SKM-1 (cell line): ENCODE results near the gene PHACTR4.
"Not testable (repeated sequence)": the region's sequence is repeated elsewhere in the genome, so short reads cannot be mapped to it uniquely, and the experiment has no call there.

Experiments
- DNase-seq: peaks from one replicate; lab custom pipeline; 2025; ENCODE audit not compliant: unreplicated experiment; lab: John Stamatoyannopoulos, UW

PHACTR4 gene

DNA sequence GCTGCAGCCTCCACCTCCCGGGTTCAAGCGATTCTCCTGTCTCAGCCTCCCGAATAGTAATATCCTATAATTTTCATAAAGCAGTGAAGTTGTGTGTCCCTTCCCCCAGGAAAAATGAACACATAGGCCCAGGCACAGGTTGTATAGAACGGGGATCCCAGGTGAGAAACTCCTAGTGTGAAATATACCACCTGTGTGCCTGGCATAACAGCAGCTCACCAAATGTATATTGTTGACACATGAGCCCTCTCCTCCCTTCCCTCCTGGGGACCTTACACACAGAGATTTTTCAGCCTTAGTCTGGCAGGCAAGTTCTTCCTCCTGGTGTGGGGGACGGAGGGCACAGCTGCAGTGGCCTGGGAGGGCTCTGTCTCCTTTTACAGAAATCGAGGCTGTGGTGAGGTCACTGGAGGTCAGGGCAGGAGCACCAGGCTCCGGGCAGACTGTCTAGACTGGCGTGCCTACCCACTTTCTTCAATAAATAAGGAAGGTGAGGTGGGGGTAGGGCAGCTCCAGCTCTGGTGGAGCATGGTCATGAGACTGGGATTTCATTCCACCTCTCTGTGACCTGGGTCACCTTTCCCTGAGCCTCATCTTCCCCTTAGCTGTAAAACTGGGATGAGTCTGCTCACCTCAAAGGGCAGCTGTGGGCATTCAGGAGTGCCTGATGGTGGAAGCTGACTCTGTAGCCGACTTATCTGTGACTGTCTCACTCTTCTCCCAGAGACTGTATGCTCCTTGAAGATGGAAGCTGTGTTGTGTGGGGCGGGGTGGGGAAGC lies 150.6 kb downstream of the PHACTR4 start:
- no peak for DNase-seq

DNA sequence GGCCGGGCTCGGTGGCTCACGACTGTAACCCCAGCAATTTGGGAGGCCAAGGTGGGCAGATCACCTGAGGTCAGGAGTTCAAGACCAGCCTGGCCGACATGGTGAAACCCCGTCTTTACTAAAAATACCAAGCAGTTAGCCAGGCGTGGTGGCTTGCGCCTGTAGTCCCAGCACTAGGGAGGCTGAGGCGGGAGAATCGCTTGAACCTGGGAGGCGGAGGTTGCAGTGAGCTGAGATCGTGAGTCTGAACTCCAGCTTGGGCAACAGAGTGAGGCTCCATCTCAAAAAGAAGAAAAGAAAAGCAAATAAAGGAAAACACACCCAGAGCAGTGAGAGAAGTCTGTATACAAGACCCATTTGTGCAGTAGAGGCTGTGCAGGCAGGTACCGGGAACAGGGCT lies 151.3 kb downstream of the PHACTR4 start:
- DNase-seq, result not testable (repeated sequence)

DNA sequence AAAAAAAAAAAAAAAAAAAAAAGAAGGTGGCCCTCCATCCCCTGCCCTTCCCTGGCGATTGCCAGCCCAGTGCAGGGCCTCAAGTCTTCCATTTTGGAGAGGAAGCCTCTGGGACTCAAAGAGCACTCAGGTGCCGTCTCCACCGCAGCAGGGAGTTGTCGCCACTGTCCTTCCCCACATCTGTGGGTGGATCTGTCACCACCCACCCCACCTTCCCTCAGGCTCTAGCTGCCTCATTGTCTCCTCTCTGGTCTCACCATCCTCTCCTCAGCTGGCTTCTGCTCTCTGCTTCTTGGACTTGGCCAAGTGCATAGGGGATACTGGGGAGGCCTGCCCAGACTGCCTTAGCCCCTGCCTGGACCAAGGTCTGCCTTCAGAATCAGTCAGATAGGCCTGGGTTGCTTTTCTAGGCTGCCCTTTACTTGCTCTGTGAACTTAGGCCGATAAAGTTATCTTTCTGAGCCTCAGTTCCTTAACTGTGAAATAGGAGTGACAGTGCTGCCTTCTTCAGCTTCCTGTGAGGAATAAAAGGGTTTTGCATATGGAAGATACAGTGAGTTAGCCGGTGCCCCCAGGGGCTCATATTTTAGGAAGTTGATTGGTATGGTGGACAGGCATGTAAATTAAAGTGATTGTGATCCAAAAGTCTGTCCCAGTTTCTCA lies 152.1 kb downstream of the PHACTR4 start:
- no peak for DNase-seq

DNA sequence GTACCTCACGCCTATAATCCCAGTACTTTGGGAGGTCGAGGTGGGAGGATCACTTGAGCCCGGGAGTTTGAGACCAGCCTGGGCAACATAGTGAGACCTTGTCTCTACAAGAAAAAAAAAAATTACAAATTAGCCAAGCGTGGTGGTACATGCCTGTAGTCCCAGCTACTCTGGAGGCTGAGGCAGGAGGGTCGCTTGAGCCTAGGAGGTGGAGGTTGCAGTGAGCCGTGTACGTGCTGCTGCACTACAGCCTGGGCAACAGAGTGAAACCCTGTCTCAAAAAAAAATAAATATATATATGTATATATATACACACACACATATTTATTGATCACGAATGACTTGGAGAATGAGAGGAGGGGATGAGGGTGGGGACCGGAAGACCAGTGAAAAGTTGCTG lies 153.0 kb downstream of the PHACTR4 start:
- not testable (repeated sequence) for DNase-seq

DNA sequence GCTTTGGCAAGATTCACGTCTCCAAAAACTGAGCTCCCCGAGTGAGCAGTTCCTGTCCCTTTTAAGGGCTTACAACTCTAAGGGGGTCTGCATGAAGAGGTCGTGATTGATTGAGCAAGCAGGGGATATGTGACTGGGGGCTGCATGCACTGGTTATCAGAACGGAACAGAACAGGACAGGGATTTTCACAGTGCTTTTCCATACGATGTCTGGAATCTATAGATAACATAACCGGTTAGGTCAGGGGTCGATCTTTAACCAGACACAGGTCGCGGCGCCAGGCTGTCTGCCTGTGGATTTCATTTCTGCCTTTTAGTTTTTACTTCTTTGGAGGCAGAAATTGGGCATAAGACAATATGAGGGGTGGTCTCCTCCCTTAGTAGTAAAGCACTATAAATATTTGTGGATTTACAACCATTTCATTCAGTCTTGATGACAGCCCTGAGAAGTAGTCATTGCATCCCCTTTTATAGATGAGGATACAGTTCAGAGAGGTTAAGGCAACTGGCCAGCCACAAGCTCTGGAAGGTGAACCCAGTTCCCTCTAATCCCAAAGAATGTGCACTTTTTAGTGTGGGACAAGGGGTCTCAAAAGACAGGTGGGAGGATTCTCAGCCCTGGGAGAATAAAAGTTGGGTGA lies 155.6 kb downstream of the PHACTR4 start:
- not testable (repeated sequence) for DNase-seq

DNA sequence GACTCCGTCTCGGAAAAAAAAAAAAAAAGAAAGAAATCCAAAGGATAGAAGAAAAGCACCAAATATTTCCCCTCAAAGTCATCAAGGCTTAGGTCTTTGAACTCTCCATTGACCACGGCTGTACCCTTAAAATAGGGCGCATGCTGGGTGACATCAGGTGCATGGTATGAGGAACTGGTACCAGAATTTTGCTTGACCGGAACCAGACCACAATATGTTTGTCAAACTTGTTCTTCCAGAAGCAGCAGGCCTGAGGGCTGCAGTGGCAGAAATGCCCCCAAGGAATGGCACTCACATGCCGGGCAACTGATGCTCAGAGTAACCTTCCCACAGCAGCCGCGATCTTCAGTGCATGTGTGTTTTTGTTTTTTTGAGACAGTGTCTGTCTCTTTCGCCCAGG lies 157.3 kb downstream of the PHACTR4 start:
- DNase-seq, result no peak

DNA sequence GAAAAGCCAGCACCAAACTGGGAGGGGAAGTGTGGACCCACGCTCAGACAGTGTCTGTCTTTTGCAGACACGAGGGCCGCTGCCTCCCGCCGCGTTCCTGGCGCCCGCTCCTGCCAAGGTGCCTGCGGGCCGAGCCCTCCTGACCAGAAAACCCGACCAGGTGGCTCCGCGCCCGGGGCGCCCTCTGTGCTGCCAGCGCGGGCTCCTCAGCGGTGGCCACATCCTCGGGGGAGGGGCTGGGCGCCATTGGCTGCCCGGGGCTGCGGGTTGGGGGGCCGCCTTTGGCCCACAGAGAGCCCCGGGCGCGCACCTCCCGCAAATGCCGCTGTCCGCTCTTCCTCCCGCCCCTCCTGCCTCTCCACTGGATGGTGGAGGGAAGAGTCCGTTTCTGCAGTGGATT lies 160.9 kb downstream of the PHACTR4 start:
- DNase-seq, result no peak

DNA sequence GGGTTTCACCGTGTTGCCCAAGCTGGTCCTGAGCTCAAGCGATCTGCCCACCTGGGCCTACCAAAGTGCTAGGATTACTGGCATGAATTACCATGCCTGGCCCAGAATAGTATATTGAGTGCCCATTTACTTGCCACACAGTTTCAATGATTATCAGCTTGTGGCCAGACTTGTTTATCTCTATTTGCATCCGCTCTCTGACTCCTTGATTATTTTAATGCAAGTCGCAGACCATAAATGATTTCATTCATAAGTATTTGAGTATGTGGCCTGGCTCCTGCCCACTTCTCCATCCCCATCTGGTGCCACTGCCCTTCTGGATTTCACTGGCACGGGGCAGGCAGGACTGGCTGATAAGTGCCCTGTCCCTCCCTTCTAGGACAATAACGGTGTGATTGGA lies 165.1 kb downstream of the PHACTR4 start:
- no peak for DNase-seq

DNA sequence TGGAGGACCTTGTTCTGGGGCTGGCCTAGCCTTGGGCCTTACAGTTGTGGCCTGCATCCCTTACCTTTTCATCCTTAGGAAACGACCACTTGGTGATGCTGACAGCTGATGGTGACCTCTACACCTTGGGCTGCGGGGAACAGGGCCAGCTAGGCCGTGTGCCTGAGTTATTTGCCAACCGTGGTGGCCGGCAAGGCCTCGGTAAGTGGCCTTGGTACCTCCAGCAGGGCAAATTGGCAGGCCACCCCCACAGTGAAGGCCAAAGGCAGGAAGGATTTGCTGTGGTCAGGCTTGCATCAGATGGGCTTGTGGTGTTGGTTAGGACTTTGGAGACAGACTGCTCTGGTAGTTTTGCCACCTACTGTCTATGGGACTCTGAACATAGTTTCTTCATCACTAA lies 165.6 kb downstream of the PHACTR4 start:
- DNase-seq, result no peak

DNA sequence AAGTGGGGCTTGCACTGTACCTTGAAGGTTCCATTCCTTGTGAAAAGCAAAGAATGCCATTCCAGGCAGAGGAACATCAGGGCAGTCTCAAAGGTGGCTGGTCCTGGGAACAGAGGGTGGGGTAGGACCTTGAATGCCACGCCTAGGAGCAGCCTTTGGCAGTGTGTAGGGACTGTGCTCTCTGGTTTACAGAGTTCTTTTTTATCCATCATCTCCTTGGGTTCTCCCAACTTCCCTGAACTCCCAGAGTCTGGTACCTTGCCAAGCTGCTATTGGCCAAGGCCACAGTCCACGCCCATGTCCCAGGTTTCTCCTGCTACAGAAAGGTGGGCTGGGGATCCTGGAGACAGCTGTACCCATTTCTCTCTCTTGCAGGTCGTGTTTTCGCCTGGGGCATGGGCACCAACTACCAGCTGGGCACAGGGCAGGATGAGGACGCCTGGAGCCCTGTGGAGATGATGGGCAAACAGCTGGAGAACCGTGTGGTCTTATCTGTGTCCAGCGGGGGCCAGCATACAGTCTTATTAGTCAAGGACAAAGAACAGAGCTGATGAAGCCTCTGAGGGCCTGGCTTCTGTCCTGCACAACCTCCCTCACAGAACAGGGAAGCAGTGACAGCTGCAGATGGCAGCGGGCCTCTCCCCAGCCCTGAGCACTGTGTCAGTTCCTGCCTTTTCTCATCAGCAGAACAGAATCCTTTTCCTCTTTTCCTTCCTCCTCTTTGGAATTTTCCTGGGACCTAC lies 168.1 kb downstream of the PHACTR4 start:
- DNase-seq, result no peak

DNA sequence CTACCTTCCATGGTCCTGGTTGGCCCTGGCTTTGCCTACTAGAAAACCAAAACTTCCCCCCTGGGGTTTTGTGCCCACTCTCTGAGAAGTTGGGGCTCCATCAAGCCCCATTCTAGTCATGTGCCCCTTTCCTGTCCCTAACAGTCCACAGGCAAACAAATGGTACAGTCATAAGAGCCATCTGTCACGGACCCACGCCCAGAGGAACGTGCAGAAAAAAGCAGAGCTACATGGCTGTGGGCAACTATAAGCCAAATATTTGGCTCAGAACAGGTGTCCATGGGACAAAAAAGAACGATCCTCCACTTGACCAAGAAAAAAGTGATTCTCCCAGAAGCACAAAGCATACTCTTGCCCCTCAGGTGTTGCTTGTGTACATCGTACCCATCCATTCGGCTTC lies 168.7 kb downstream of the PHACTR4 start:
- no peak for DNase-seq

DNA sequence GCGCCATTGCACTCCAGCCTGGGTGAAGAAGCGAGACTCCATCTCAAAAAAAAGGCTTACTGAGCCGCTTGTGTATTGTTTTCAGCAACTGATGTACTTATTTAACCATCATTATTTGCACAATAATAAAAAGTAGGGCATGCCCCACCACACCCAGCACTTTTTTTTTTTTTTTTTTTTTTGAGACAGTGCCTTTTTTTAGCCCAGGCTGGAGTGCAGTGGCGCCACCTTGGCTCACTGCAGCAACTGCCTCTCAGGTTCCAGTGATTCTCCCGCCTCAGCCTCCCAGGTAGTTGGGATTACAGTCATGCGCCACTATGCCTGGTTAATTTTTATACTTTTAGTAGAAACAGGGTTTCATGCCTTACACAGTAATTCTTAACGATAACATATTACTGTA lies 171.1 kb downstream of the PHACTR4 start:
- DNase-seq, result no peak

DNA sequence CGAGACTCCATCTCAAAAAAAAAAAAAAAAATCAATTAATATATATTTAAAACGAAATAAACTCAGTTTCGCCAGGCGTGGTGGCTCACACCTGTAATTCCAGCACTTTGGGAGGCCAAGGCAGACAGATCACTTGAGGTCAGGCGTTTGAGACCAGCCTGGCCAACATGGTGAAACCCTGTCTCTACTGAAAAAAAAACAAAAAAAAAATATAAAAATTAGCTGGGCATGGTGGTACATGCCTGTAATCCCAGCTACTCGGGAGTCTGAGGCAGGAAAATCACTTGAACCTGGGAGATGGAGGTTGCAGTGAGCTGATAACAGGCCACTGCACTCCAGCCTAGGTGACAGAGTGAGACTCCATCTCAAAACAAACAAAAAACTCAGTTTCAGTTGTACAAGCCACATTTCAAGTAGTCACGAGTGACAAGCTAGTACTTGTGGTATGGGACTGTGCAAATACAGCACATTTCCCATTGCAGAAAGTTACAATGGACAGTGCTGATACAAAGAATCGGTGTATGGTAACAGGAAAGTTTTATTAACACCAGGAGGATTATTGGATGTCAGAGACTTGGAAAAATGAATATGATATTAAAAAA lies 172.0 kb downstream of the PHACTR4 start:
- not testable (repeated sequence) for DNase-seq

DNA sequence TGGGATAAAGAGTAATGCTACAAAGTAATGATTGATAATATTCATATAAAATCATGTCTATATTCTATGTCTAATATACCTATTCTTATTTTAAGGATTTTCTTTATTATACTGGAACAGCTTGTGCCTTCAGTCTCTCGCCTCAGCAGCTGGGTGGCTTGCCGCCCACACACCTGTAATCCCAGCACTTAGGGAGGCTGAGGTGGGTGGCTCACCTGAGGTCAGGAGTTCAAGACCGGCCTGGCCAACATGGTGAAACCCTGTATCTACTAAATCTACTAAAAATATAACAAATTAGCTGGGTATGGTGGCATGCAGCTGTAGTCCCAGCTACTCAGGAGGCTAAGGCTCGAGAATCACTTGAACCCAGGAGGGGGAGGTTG lies 175.7 kb downstream of the PHACTR4 start:
- no peak for DNase-seq

DNA sequence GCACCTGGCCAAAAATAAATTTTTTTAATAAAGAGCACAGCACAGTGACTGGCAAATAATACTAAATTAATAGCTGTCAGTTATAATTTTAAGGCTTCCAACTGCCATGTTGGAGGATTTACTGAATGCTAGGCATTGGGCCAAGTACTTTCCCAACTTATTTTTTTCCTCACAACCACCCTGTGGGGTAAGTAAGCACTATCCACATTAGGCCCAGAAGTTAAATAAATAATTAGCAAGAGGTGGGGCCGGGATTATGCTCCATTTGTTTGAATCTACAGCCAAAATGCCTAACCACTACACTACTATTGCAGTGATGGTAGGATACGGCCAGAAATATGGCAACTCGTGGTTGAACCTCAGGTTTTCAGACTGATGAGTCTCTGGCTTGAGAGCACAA lies 178.8 kb downstream of the PHACTR4 start:
- no peak for DNase-seq
